Kidney capillary endothelial cell (primary cell): Measurements from ENCODE around the gene SDS.
A peak's percentile ranks its signal among the peaks of the same experiment; 100 is the strongest.

Source experiments
- DNase-seq: peaks from one replicate; pipeline ENCODE4 v3.0.0-alpha.2; 2018; ENCODE audit warnings: low spot score

Gene SDS

GRCh38 chr12:113403435-113404415 is at the start of gene SDS:
Gene SDS (minus strand): TSS chr12:113403887. CDS start chr12:113399708, 4,179 bp downstream.
- DNase-seq: no peak

- DNase-seq: no peak
Measured at GRCh38 chr12:113453330-113453729, 49.6 kb upstream of the SDS start.

GRCh38 chr12:113452458-113452857 is 48.8 kb upstream of the SDS start:
- no peak for DNase-seq

- DNase-seq: no peak
Measured at GRCh38 chr12:113449839-113450238, 46.2 kb upstream of the SDS start.

- DNase-seq: no peak
Measured at GRCh38 chr12:113449299-113449698, 45.6 kb upstream of the SDS start.

- no peak for DNase-seq
Measured at GRCh38 chr12:113448873-113449272, 45.2 kb upstream of the SDS start.

GRCh38 chr12:113445544-113446171 is 42.0 kb upstream of the SDS start:
- DNase-seq: no peak

- no peak for DNase-seq
Measured at GRCh38 chr12:113443030-113443539, 39.4 kb upstream of the SDS start.

- no peak for DNase-seq
Measured at GRCh38 chr12:113440947-113441782, 37.5 kb upstream of the SDS start.

- no peak for DNase-seq
Measured at GRCh38 chr12:113440336-113440735, 36.6 kb upstream of the SDS start.

GRCh38 chr12:113439606-113440030 is 35.9 kb upstream of the SDS start:
- DNase-seq: peak; percentile 36

GRCh38 chr12:113439301-113439597 is 35.6 kb upstream of the SDS start:
- DNase-seq: no peak

GRCh38 chr12:113438523-113439300 is 35.0 kb upstream of the SDS start:
- DNase-seq: no peak

- no peak for DNase-seq
Measured at GRCh38 chr12:113437729-113438100, 34.0 kb upstream of the SDS start.

GRCh38 chr12:113436993-113437728 is 33.5 kb upstream of the SDS start:
- DNase-seq: no peak

GRCh38 chr12:113436586-113436985 is 32.9 kb upstream of the SDS start:
- no peak for DNase-seq

GRCh38 chr12:113435367-113435766 is 31.7 kb upstream of the SDS start:
- no peak for DNase-seq

- DNase-seq: no peak
Measured at GRCh38 chr12:113432986-113433385, 29.3 kb upstream of the SDS start.

GRCh38 chr12:113428482-113428881 is 24.8 kb upstream of the SDS start:
- no peak for DNase-seq

GRCh38 chr12:113427882-113428281 is 24.2 kb upstream of the SDS start:
- no peak for DNase-seq

- no peak for DNase-seq
Measured at GRCh38 chr12:113425960-113426453, 22.3 kb upstream of the SDS start.
